8988T (cell line): ENCODE measurements around the gene GFOD1.
"Not testable (repeated sequence)": the region's sequence is repeated elsewhere in the genome, so short reads cannot be mapped to it uniquely, and the experiment has no call there.

Experiments
- DNase-seq: peaks from one replicate; pipeline ENCODE4 v3.0.0; 2011

Gene GFOD1

DNA sequence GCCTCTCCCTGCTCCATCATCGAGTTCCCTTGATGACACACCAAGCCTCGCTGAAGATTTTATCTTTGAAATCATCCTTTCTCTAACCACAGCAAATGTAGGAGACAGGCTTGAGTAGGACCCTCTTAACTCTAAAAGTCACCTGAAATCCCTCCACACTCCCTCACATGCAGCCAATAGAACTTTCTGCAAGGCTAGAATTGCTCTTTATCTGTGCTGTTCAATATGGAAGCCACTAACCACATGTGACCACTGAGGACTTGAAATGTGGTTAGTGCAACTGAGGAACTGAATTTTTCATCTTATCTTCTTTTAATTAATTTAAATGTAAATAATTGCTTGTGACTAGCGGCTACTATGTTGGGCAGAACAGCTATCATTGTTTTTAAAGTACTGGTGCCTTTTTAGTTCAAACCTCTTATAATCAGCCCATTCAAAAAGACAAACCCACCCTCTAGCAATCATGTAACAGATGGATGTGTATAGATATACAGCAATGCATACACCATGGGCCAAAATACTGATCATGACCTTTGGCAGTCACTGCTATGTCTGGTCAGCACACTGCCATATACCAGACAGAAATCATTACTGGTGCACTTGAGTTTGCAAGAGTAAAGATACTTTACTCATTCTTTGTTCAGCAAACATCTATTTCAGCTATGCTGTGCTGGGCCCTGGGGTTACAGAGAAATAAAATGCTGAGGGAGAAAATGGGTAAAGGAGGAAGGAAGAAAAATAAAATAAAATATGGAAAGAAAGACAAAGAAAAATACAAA is 50.0 kb downstream of the GFOD1 start:
- no peak for DNase-seq

DNA sequence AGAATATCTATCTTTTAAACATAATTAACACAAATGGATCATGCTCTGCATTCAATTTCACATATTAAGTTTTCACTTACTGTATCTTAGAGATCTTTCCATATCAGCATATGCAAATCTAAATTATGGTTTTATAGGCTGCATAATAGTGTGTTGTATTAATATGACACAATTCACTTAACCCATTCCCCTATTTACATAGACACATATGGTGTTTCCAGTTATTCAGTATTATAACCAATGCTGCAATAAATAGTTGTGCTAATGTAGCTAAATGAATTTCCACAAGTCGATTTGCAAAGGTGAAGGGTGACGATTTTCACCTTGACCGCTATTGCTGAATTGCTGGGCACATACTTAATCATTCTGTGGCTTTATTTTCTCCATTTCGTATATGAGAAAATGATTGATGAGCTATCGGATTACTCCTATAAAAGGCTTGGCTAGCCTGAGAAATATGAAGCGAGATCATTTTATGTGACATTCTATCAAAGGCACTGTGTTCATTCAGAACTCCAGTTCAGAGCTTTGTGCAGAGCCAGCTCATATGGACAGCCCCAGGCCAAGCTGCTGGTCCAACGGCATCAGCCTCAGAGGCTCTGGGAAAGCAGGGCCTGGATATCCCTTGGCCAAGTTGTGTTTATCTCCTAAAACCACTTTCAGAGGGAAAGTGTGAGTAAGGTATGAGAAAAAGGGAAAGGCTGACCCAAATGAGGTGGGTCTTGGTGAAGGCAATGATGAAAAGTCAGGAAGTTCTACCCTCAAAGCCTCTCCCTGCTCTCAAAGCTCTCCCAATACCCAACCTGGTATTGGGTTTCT is 50.8 kb downstream of the GFOD1 start:
- DNase-seq, result no peak

GRCh38 chr6:13435477-13436246 is 51.7 kb downstream of the GFOD1 start:
- DNase-seq, result no peak

DNA sequence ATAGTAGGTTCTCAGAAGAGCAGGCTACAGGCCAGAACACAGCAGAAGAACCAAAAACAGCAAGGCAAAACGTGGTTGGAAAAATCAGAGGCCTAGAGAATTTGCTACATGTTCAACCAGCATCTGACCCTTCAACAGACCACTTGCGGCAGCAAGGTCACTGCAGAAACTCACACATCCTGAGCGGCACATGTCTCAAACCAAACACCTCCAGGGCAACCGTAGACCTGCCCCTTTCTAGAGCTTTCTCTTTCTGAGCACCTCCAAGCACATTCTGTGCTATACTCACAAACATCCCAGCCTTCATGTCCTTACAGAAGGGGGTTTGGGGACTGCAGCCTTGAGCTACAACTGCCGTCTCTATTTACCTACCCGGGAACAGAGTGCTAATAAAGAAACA is 52.6 kb downstream of the GFOD1 start:
- DNase-seq, result no peak

DNA sequence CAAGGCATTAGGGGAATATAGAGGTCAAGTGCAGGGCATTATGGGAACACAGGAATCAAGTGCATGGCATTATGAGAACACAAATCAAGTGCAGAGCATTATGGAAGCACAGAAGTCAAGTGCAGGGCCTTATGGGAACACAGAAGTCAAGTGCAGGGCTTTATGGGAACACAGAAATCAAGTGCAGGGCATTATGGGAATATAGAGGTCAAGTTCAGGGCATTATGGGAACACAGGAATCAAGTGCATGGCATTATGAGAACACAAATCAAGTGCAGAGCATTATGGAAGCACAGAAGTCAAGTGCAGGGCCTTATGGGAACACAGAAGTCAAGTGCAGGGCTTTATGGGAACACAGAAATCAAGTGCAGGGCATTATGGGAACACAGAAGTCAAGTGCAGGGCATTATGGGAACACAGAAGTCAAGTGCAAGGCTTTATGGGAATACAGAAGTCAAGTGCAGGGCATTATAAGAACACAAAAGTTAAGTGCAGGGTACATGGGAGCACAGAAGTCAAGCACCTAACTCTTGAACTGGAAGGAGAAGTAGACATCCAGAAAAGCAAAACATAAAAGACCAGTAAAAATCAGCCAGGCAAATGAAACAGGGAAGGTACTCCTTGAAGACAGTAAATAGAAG is 53.1 kb downstream of the GFOD1 start:
- DNase-seq, result not testable (repeated sequence)

DNA sequence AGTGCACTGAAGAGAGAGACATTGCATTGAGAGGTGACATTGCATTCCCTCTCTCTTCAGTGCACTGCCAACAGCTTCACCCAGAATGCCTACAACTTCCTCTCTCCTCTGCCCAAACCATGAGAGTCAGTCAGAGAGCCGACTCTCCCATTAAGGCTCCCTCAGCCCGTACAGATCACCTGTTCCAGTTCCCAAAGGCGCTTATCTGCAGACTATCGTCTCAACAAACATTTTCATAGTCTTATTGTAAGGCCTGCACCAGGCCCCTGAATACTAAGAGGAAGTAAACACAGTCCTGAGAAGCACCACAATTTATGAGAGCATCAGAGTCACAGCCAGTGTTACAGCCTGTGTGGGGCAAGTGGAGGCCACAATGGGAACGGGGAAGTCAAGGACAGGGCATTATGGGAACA is 53.7 kb downstream of the GFOD1 start:
- DNase-seq, result no peak

DNA sequence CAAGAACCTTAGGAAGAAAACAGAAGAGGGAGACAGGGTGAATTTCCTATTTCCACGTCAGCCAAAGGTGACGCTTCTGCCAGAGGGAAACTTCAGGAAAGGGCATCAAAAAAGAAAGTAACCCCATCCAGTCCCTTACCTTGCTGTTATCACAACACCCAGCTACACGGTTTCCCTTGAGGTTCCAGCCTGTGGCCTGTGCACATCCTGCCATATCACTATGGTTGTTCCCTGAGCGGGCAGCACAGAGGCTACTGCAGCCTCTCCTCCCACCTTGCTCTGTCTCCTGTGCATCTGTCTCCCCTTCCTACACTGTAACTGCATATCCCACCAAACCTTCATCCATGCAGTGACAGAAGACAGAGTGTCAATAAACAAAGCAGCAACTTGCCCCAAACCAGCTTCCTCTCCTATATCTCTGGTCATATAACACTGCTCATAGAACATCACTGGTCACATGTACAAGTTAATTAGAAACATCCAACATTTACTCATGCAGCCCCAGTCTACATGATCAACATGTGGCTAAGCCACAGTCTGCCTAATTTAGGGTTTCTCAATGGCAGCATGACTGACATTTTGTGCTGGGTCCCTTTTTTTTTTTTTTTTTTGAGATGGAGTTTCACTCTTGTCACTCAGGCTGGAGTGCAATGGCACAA is 54.7 kb downstream of the GFOD1 start:
- DNase-seq, result no peak

- no peak for DNase-seq
Measured at GRCh38 chr6:13431861-13432465, 55.4 kb downstream of the GFOD1 start.

GRCh38 chr6:13431059-13431656 is 56.2 kb downstream of the GFOD1 start:
- DNase-seq, result no peak

- DNase-seq, result no peak
Measured at GRCh38 chr6:13429406-13429753, 58.0 kb downstream of the GFOD1 start.

DNA sequence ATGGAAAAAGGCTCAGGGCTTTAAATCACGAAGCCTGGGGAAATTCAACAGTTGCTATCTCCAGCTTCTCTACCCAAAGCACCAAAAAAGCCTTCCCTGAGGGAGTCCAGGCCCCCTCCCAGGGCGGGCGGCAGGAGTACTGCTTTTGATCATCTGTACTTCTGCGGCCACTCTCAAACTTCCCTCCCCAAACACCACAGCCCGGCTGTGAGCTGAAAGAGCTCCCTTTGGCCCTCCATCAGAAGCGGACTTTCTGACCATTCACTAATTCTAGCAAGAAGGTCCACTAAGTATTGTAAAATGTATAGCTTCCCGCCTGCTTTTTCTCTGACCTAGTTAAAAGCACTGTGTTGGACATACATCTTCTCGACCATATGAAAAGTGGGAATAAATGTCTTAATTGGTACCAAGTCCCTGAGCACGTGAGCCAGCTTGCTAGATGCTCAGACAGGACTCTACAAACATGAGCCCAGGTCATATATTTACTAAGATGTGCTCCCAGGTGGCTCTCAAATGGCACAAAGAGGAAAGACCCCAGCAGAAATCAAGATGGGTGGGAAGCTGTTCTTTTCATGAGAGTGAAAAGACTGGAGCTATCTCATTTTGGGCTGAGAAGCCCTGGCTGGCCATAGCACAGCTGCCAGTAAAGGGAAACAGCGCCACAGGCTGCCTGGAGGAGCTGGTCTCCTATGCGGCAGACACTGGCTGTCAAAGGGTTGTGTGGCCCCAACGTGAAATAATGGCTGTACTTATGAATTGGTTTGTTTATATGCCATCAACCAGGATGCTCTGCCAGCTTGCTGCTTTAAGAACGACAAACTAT is 58.6 kb downstream of the GFOD1 start:
- no peak for DNase-seq

DNA sequence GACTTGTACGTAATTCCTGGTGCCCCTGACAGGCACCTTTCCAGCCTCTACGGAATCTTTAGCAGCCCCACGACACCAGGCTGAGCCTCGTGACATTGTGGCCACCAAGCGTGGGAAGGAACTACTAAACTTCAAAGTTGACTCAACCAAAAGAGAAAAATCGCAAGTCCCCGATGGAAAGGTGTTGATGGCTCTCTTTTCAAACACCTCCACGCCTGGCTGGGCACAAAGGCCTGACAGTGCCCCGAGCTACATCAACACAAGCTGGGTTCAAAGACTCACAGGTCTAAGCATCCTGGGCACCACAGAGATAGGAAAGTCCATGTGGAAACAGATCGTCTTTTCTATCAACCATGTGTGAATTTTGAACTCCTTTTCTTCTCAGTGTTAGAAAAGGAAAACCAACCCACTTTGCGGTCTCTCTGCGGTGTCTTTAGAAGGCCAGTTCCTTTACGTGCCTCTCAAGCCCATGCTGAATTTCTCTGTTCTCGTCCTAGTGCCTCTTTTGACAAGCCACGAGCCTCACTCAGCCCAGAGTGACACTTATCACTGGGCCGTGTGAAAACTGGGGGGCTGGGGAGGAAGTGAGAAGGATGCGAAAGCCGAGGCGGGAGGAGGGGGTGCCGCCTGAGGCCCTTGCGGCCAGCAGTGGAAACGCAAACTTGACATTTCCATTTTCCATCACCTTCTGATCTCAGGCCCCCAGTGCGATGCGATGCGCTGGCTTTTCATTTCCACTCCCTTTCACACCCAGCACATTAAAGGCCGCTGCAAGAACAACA is 59.4 kb downstream of the GFOD1 start:
- DNase-seq, result no peak

- no peak for DNase-seq
Measured at GRCh38 chr6:13427316-13427715, 60.1 kb downstream of the GFOD1 start.

GRCh38 chr6:13425943-13426931 is 61.2 kb downstream of the GFOD1 start:
- no peak for DNase-seq

DNA sequence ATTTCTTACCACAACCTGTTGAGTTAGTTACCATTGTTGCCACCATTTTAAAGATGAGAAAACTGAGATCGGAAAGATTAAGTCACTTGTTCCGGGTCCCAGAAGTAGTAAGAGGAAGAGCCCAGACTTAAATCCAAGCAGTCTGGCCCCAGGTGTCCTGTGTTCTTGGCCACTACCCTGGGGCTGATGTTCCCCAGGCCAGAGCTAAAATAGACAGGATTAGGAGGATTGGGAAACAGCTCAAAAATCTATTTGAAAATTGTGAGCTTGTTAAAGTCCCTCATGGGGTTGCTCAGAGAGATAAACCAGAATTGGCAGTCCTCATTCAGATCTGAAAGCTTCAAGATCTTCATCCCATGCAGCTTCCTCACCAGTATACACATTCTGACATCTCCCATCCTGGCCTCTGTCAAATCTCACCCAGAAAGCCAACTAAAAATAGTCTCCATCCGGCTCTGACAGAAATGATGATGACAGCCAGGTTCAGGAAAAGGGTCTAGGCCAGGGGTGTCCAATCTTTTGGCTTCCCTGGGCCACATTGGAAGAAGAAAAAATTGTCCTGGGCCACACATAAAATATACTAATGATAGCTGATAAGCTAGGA is 62.0 kb downstream of the GFOD1 start:
- no peak for DNase-seq

DNA sequence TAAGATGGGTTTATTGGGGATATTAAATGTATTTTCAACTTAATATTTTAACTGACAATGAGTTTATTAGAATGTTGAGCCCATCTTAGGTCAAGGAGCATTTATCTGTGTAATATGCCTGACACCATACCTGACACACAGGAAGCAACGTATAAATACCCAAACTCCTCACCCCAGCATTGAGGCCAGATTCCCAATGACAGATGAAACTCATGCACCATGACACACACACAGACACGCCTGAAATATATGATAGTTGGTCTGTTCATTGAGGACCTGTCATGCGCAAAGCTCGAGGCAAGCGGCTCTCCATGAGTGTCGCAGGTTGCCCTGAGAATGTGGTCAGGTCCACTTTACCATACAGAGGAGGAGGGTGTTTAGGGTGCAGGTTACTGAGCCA is 64.1 kb downstream of the GFOD1 start:
- no peak for DNase-seq

DNA sequence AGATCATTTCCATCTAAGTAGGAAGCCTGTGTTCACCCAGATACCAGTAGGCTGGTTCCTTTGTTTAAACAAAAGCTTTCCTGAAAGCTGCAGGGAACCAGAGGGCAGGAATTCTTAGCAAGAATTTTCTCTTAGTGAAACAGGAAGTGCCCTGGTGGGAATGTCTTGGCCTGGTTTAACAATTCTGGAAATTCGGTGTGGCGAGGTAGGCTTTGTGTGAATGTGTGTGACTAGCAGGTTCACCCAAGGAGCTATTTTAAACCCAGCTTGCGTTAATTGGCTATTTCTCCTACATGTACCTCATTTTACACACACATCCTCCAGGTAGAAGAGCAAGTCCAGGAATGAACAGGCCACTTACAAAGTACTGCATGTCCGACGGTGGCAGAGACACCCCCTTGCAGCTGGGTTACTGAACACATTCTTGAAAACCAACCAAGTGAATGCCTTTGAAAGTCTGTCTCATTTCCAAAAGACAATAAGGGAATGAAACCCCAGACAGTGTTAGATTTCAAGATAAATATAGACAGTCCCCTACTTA is 64.6 kb downstream of the GFOD1 start:
- DNase-seq, result no peak
